ENCODE measurements around the gene TRIM56.

- TF ChIP-seq SUZ12 (IDR thresholded peaks at IDR 0.05; ENCODE audit: extremely low read depth, insufficient read depth, insufficient read length): no peak
- no peak for TF ChIP-seq YY1 (IDR thresholded peaks at IDR 0.05; ENCODE audit: insufficient read depth, insufficient read length)
- no peak for TF ChIP-seq ZNF274 (IDR thresholded peaks at IDR 0.05; ENCODE audit: low read depth, low read length)
These were observed 8.6 kb downstream of the TRIM56 start for GRCh38 chr7:101093906-101094305.

All from NT2/D1 (cell line).